ENCODE data around the gene AUH. TPM values are rescaled to one million over a fixed set of nuclear protein-coding genes. Genes with fewer than 3 reads are reported as not detected.
A peak's percentile ranks its signal among the peaks of the same experiment; 100 is the strongest.

AUH gene, protein sequence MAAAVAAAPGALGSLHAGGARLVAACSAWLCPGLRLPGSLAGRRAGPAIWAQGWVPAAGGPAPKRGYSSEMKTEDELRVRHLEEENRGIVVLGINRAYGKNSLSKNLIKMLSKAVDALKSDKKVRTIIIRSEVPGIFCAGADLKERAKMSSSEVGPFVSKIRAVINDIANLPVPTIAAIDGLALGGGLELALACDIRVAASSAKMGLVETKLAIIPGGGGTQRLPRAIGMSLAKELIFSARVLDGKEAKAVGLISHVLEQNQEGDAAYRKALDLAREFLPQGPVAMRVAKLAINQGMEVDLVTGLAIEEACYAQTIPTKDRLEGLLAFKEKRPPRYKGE
- 10 to 100 TPM; 30.4 to 30.8 TPM for total RNA-seq

DNA sequence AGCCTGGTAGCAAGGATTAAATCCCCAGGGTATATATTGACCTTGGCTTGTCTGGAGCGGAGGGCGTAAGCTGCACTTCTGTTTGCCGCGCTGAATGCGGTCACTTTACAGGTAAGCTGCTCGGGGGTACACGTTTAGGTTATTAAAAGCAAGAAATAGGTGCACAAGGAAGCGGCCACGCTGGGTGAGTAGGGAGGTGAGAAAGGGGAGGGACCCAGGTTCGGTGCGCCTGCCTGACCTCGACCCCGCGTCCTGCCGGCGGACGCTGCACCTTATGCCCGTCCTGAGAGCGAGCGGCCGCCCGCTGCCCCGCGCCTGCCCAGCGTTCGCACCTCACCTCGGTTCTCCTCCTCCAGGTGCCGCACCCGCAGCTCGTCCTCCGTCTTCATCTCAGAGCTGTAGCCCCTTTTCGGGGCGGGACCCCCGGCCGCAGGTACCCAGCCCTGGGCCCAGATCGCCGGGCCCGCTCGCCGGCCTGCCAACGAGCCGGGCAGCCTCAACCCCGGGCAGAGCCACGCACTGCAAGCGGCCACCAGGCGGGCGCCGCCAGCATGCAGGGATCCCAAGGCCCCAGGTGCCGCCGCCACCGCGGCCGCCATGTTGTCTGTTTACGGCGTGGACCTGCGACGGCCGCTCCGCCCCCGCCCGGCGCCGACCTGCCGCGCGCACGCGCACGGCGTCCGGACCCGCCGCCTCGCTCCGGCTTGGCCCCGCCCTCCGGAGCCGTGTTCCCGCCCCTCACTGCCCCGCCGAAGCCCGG, at the start of gene AUH:
TSS of gene AUH (minus strand) at position 628 of the 760 bp plus-strand sequence. CDS start at position 599, 29 bp downstream.
- peak within 1 kb of the TSS; percentile 87 for H3K4me3 Mint-ChIP-seq

DNA sequence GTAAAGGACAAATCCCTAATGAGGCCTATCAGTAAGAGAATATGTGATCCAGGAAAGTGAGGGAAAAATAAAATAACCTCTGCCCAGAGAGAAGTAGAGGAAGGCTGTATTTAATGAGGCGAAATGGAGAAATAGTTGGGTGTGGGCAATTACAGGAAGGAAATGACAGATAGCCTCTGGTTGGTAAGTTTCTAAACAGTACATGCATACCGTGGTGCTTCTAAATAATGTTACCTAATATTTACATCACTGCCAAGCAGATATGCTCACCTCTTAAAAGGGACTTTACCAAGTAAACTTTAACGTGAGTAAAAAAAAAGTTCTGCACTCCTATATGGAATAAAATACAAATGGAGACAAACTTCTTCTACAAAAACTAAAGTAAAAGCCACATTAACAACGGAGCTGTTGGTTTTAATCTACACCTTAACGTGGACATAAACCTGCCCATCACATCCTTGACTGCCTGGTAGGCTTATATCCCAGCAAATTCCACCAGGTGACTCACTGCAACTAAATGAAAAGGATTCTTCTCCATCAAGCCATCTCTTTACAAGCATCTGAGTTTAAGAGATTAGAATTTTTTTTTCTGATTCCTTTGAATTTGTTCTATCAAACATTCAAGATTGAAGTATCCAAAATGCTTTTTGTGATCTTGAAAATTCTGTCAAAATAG, 49.5 kb upstream of the AUH start:
- CTCF ChIA-PET, result interaction anchor here (0.7 kb wide), 1 partner anchor 131 kb away, joined by 3 read pairs; no protein-coding TSS in a partner anchor
- no peaks in the 10 kb centered on the region for H3K9me3 Mint-ChIP-seq (ENCODE audit: low read depth)
- peaks cover 51% of the 10 kb centered on the region for H3K4me1 Mint-ChIP-seq
- DNase-seq (no peak), ATAC-seq (no peak)
- H3K27me3 Mint-ChIP-seq, result no peaks in the 10 kb centered on the region
- peaks cover 68% of the 10 kb centered on the region for H3K36me3 Mint-ChIP-seq (ENCODE audit: low read depth)
- H3K4me3 Mint-ChIP-seq, result no peak overlapping the region
- POLR2A ChIA-PET, result interaction anchor here (0.7 kb wide), 1 partner anchor 17 kb away, joined by 3 read pairs; no protein-coding TSS in a partner anchor
- H3K27ac Mint-ChIP-seq, result no peak overlapping the region
- intact Hi-C loops (cut with DNase I, micrococcal nuclease), result no loop called here

More for the DNA sequence above, at the start of gene AUH:
- Mint-ChIP-seq H3K9me3 (ENCODE audit: low read depth) (no peaks in the 10 kb centered on the region), H3K27me3 (no peaks in the 10 kb centered on the region), H3K27ac (peak within 1 kb of the TSS; percentile 86), H3K4me1 (peaks cover 53% of the 10 kb centered on the region), H3K36me3 (ENCODE audit: low read depth) (peaks cover 36% of the 10 kb centered on the region)
- ChIA-PET CTCF (interaction anchor here (0.9 to 1.4 kb wide), 5 partner anchors 21 to 446 kb away, joined by 3 to 7 read pairs (median 3); no protein-coding TSS in a partner anchor), POLR2A (interaction anchor here (0.6 to 4.4 kb wide), 5 partner anchors 14 to 169 kb away, joined by 3 to 24 read pairs (median 6); partner anchors contain the start of gene NFIL3)
- intact Hi-C loops (cut with DNase I, micrococcal nuclease), result no loop called here
- peak; percentile 74 for ATAC-seq
- DNase-seq, result peak; percentile 93

DNA sequence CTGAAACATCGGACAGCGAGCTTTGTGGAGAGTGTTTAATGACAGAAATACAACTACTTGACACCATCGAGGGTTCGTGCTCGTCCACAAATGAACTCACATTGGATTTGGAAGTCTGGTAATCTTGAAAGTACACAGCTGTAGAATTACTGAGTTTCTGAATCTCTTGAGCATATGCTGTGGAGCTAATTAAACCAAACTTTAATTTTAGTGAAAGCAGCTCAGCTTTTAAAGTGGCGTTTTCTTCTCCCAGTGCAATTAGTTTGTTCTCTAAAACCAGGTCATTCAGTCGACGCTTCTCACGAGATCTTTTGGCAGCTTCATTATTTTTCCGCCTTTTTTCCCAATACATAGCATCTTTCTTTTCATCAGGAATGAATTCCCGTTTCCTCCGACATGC, 48.4 kb upstream of the AUH start:
- DNase-seq (no peak), ATAC-seq (no peak)
- intact Hi-C loops (cut with DNase I, micrococcal nuclease), result no loop called here
- ChIA-PET POLR2A (interaction anchor here (0.7 kb wide), 1 partner anchor 125 kb away, joined by 4 read pairs; no protein-coding TSS in a partner anchor), CTCF (no interaction called here)
- no peaks in the 10 kb centered on the region for H3K9me3 Mint-ChIP-seq (ENCODE audit: low read depth)
- H3K27me3 Mint-ChIP-seq, result no peaks in the 10 kb centered on the region
- peaks cover 40% of the 10 kb centered on the region for H3K4me1 Mint-ChIP-seq
- no peak overlapping the region for H3K27ac Mint-ChIP-seq
- peaks cover 68% of the 10 kb centered on the region for H3K36me3 Mint-ChIP-seq (ENCODE audit: low read depth)
- H3K4me3 Mint-ChIP-seq, result no peak overlapping the region

DNA sequence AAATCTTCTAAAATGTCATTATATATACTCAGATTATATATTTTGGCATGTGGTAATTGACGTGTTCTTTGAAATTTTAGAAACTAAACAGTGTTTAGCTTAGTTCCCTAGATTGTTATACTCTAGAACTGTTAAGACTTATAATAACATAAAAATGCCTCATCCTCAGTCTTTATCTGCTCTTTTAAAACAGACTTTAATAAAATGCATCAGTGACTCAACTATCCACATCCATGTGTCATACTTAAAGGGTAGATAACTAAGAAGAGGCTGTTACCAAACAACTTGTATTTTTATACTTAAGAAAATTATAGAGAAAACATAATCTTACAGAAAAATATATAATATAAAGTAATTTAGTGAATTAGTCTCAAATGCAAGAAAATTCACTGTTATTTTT, 46.8 kb upstream of the AUH start:
- no peaks in the 10 kb centered on the region for H3K9me3 Mint-ChIP-seq (ENCODE audit: low read depth)
- H3K36me3 Mint-ChIP-seq (ENCODE audit: low read depth), result peaks cover 59% of the 10 kb centered on the region
- no peak for DNase-seq
- no peaks in the 10 kb centered on the region for H3K27me3 Mint-ChIP-seq
- H3K4me1 Mint-ChIP-seq, result peaks cover 32% of the 10 kb centered on the region
- no peak for ATAC-seq
- no peak overlapping the region for H3K27ac Mint-ChIP-seq
- H3K4me3 Mint-ChIP-seq, result no peak overlapping the region
- ChIA-PET POLR2A (no interaction called here), CTCF (no interaction called here)
- intact Hi-C loops (cut with DNase I, micrococcal nuclease), result no loop called here

DNA sequence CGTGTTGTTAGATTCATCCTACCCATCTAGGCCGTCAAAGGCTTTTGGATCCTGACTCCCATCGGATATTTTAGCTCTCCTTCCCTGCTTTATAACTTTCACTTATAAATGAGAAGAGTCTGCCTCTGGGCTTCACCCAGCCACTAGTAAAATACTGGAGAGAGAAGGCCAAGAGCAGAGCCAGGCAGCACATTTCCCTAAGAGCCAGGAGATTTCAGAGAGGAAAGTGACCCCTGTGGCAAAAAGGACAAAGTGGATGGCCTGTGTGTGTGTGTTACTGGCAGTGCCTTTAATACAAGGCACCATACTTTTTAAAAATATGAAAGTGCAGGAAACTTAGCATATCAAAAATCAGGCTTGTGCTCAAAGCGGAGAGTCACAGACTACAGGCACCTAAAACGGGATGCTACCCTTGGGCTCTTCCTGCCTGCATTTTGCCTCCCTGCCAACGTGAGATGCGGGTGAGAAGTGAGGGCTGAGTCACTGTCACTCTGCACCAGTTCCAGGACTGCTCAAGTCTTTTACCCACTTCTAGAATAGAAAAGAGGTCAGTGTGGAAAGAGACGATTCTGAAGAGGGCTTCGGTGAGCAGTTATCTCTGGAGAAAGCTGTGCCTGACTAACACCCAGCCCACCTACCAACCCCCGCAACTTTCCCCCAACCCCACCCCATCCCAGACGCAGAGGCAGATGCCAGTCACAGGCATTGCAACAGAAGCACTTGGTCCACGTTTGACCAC, 46.0 kb upstream of the AUH start:
- Mint-ChIP-seq H3K9me3 (ENCODE audit: low read depth) (no peaks in the 10 kb centered on the region), H3K4me1 (peaks cover 25% of the 10 kb centered on the region), H3K27ac (no peak overlapping the region)

DNA sequence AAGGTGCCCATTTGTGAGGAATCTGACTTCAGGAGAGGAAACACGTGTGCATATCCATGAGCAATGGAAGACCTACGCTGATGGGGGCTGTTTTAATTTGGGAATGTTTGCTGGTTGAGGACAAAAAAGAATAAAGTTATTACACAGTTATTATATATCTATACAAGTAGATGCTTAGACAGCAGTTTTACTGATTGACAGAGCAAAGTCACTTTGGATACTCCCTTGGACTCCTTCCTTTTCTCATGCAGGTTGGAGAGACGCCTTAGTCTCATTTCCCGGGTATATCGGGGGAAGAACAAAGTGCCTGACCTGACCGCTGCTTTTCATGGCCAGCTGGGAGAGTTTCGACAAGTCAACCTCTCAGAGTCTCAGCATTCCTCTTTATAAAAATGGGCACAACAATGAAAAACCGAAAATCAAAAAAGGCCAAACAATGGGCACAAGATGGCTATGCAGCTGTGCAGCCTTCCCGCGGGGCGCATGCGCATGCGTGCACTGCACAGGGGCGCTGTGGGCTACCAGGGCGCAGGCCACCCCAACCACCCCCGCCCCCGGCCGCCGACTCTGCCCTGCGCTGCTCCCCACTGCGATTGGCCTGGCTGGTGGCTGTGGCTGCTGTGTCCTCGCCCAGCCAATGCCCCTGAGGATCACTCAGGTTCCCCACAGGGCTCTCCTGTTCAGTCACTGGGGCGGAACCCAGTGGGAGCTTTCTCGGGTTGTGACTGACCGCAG, 43.8 kb upstream of the AUH start:
- H3K4me3 Mint-ChIP-seq, result no peak overlapping the region
- H3K27me3 Mint-ChIP-seq, result peaks cover 3% of the 10 kb centered on the region
- no peaks in the 10 kb centered on the region for H3K9me3 Mint-ChIP-seq (ENCODE audit: low read depth)
- POLR2A ChIA-PET, result interaction anchor here (0.7 kb wide), 1 partner anchor 442 kb away, joined by 3 read pairs; no protein-coding TSS in a partner anchor
- intact Hi-C loops (cut with DNase I, micrococcal nuclease), result no loop called here
- CTCF ChIA-PET, result interaction anchor here (0.6 to 1.4 kb wide), 3 partner anchors 9 to 150 kb away, joined by 3 to 4 read pairs (median 3); no protein-coding TSS in a partner anchor
- DNase-seq (no peak), ATAC-seq (peak; percentile 13)
- peaks cover 41% of the 10 kb centered on the region for H3K36me3 Mint-ChIP-seq (ENCODE audit: low read depth)
- H3K27ac Mint-ChIP-seq, result no peak overlapping the region
- H3K4me1 Mint-ChIP-seq, result peaks cover 14% of the 10 kb centered on the region

More for the DNA sequence above, 46.0 kb upstream of the AUH start:
- H3K36me3 Mint-ChIP-seq (ENCODE audit: low read depth), result peaks cover 56% of the 10 kb centered on the region
- ATAC-seq (peak; percentile 29), DNase-seq (no peak)
- no peaks in the 10 kb centered on the region for H3K27me3 Mint-ChIP-seq
- ChIA-PET POLR2A (interaction anchor here (0.6 kb wide), 1 partner anchor 1412 kb away, joined by 3 read pairs; no protein-coding TSS in a partner anchor), CTCF (no interaction called here)
- intact Hi-C loops (cut with DNase I, micrococcal nuclease), result no loop called here
- no peak overlapping the region for H3K4me3 Mint-ChIP-seq

DNA sequence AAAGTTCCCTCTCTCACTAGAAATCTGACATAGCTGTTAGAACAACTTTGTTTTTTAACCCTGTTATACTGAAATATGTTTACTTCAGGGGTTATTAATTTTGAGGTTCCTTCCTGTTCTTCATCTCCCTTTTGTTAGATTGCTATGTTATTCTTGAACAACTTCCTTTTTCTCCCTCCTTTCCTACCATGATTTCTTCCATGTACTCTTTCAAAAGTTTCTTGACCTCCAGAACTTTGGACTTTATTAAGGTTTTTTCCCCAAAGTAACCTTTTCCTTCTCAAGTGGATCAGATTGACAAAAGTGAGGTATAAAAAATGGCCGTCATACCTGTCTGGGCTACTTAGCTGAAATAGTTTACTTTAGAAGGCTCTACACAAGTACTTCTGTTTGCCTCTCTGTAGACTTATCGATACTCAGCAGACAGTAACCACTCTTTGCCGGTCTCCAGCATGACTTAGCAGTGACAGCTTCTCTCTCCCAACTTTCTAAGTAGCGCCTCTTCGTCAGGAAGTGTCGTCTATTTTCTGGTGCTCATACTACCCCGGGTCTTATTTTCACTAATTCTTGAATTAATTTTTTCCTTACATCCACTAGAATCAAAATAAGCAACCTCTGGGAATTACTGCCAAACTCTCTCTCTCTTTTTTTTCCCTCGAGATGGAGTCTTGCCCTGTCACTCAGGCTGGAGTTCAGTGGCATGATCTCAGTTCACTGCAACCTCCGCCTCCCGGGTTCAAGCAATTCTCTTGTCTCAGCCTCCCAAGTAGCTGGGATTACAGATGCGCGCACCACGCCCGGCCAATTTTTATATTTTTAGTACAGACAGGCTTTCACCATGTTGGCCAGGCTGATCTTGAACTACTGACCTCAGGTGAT, 42.2 kb upstream of the AUH start:
- no peaks in the 10 kb centered on the region for H3K9me3 Mint-ChIP-seq (ENCODE audit: low read depth)
- CTCF ChIA-PET, result no interaction called here

DNA sequence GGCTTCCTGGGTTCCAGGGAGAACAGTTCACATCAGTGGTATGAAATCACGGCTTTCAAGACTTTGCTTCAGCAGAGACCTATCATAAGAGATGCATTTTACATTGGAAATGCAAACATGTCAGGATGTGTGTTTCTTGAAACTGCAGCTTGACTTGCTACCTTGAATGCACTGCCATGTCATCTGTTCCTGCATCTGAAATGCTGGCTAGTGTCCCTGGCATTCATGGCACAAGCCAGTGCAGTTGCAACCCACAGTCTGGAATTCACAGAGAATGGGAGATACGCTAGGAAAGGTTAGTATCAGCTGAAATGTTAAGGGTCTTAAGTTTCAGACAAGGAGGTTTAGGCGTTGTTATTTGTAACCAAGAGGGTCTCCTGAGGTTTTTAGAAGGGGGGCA, 37.2 kb upstream of the AUH start:
- Mint-ChIP-seq H3K4me1 (peaks cover 21% of the 10 kb centered on the region), H3K27ac (no peak overlapping the region), H3K36me3 (ENCODE audit: low read depth) (no peaks in the 10 kb centered on the region), H3K4me3 (no peak overlapping the region), H3K27me3 (peaks cover 12% of the 10 kb centered on the region), H3K9me3 (ENCODE audit: low read depth) (no peaks in the 10 kb centered on the region)
- ChIA-PET POLR2A (no interaction called here), CTCF (no interaction called here)
- ATAC-seq, result no peak
- no peak for DNase-seq
- intact Hi-C loops (cut with DNase I, micrococcal nuclease), result no loop called here

More for the DNA sequence above, 42.2 kb upstream of the AUH start:
- no peak for DNase-seq
- H3K27ac Mint-ChIP-seq, result no peak overlapping the region
- peaks cover 9% of the 10 kb centered on the region for H3K4me1 Mint-ChIP-seq
- no peak for ATAC-seq
- no peak overlapping the region for H3K4me3 Mint-ChIP-seq
- H3K27me3 Mint-ChIP-seq, result peaks cover 6% of the 10 kb centered on the region
- intact Hi-C loops (cut with DNase I, micrococcal nuclease), result no loop called here
- H3K36me3 Mint-ChIP-seq (ENCODE audit: low read depth), result peaks cover 25% of the 10 kb centered on the region
- POLR2A ChIA-PET, result no interaction called here

DNA sequence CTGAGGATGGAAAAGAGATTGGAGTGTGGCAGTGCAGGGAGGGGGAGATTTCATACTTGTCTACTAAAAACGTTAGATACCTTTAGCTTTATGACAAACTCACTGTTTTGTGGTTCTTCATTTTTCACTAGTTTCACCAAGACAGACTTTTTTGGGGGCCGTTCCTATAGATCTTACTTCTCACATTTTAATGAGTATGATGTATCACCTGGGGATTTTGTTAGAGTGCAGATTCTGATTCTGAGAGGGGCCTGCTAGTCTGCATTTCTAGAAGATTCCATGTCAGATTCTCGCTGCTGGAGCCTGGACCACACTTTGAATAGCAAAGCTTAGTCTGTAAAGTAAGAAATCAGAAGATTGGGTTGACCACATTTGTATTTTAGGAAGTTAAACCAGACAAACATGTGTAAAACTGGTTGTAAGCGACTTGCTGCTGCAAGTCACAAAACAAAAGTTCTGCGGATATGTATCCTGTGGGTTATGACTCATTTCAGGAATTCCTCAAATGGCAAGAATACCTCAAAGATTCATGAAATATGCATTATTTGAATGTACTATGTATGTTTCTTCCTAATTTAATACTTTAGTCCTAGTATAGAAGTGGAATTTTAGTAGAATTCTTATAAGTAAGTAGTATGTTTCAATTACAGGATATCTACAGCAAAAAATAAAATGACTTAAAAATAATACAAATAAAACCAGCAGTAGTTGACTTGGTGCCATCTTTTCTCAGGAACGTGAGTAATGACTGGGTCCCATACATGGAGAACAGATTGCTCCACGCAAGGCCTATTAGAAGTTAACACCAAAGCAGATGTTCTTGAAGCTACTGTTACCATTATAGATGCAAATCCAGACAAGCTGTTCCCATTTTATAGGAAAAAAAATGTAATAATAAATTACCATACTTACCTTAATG, 34.1 kb upstream of the AUH start:
- POLR2A ChIA-PET, result interaction anchor here (0.6 to 1.4 kb wide), 4 partner anchors 28 to 324 kb away, joined by 3 to 9 read pairs (median 6); partner anchors contain the start of gene NFIL3

More for the DNA sequence above, 34.1 kb upstream of the AUH start:
- DNase-seq, result peak; percentile 42
- Mint-ChIP-seq H3K36me3 (ENCODE audit: low read depth) (no peaks in the 10 kb centered on the region), H3K4me1 (peaks cover 18% of the 10 kb centered on the region), H3K27me3 (peaks cover 10% of the 10 kb centered on the region), H3K9me3 (ENCODE audit: low read depth) (no peaks in the 10 kb centered on the region), H3K4me3 (peak overlapping the region; percentile 4), H3K27ac (peak overlapping the region; percentile 80)
- ATAC-seq, result peak; percentile 87
- CTCF ChIA-PET, result interaction anchor here (0.7 to 1.4 kb wide), 5 partner anchors 9 to 310 kb away, joined by 3 to 5 read pairs (median 3); no protein-coding TSS in a partner anchor
- intact Hi-C loops (cut with DNase I, micrococcal nuclease), result loop anchor here (1.0 kb wide), 6 partner anchors 19 to 325 kb away; no protein-coding TSS in a partner anchor
